Measurements from ENCODE around the gene PPP2R2C.

DNA sequence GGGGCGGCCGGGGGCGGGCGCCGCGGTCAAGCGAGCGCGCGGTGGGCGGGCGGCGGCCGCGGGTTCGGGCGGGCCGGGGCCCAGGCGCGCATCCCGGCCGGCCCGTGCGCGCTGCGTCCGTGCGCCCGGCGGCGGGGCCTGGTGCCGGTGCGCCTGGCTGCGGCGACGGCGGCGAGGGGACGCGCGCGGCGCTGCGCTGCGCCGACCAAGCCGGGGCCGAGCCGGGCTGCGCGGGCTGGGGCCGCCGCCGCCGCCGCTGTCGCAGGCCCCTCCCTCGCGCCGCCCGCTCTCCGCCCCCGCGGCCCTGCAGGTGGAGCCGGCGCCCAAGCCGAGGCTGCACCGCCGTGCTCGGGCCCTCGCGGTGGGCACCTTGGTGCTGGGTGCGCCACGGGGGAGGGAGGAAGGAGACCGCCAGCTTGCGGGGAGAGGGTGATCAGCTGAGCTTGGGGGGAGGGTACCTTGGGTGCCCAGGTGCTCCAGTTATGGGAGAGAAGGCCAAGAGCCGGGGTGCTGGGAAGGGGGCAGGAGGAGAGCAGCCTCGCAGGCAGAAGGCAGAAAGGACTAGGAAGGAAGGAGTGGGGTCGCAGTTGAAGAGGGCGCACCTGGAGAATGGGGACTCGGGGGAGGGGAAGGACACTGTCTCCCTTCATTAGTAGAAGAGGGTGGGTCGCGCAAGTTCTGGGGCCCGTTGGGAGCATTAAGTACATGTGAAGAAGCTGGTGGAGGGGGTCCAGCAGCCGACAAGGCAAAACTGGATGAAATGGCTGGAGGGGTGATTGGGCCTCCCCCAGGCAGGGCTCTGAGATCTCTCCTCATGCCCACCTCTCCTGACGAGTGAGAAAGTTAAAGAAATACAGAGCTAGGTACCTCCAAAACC lies at the start of gene PPP2R2C:
- no peak for TF ChIP-seq TARDBP (IDR thresholded peaks at IDR 0.05)
- TF ChIP-seq CTBP1 (IDR thresholded peaks at IDR 0.05; ENCODE audit: borderline replicate concordance): no peak
- TF ChIP-seq, protein P1, sequence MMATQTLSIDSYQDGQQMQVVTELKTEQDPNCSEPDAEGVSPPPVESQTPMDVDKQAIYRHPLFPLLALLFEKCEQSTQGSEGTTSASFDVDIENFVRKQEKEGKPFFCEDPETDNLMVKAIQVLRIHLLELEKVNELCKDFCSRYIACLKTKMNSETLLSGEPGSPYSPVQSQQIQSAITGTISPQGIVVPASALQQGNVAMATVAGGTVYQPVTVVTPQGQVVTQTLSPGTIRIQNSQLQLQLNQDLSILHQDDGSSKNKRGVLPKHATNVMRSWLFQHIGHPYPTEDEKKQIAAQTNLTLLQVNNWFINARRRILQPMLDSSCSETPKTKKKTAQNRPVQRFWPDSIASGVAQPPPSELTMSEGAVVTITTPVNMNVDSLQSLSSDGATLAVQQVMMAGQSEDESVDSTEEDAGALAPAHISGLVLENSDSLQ (IDR thresholded peaks at IDR 0.05): no peak
- TF ChIP-seq NFRKB (IDR thresholded peaks at IDR 0.05): no peak
- no peak for TF ChIP-seq BHLHE40 (IDR thresholded peaks at IDR 0.05; ENCODE audit: borderline replicate concordance)
- no peak for TF ChIP-seq HDGF (IDR thresholded peaks at IDR 0.05; ENCODE audit: borderline replicate concordance)
- no peak for TF ChIP-seq ARNT (IDR thresholded peaks at IDR 0.05)
- TF ChIP-seq SUZ12 (IDR thresholded peaks at IDR 0.05): no peak
- no peak for TF ChIP-seq FOXM1 (IDR thresholded peaks at IDR 0.05; ENCODE audit: borderline replicate concordance)

Measured in HEK293T (cell line).